Ovary (tissue), 3 donors: Measurements from ENCODE around the gene VKORC1L1.

ENCODE experiments used
- CTCF ChIP-seq, 3 donors: fragments of 450-650 bp in 2 of 3; fragments of 200-600 bp in 1 of 3; IDR thresholded peaks; one replicate each; pipeline versions ENCODE4 v1.5.1 to v1.8.0; 2016 to 2022; ENCODE audit warnings: antibody characterized with exemption in 3 of 3, mild to moderate bottlenecking in 1 of 3
- POLR2A ChIP-seq: fragments of 450-650 bp; IDR thresholded peaks from one replicate; pipeline ENCODE4 v1.6.1; 2017; ENCODE audit warnings: antibody characterized with exemption, mild to moderate bottlenecking, moderate library complexity
- donor health status: DM: no; HTN: no; CAD: no.

DNA sequence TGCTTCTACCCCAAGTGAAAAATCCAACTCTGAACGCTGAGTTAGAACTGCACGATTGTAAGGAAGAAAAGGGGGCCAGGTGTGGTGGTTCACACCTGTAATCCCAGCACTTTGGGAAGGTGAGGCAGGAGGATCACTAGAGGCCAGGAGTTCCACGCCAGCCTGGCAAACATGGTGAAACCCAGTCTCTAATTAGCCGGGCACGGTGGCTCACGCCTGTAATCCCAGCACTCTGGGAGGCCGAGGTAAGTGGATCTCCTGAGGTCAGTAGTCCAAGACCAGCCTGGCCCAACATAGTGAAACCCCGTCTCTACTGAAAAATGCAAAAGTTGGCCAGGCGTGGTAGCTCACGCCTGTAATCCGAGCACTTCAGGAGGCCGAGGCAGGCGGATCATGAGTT, 100.1 kb downstream of the VKORC1L1 start:
- TF ChIP-seq POLR2A (no peak), CTCF (IDR thresholded peaks at IDR 0.05) (no peak)
